ENCODE results near the gene CARD9.

CARD9 gene

DNA sequence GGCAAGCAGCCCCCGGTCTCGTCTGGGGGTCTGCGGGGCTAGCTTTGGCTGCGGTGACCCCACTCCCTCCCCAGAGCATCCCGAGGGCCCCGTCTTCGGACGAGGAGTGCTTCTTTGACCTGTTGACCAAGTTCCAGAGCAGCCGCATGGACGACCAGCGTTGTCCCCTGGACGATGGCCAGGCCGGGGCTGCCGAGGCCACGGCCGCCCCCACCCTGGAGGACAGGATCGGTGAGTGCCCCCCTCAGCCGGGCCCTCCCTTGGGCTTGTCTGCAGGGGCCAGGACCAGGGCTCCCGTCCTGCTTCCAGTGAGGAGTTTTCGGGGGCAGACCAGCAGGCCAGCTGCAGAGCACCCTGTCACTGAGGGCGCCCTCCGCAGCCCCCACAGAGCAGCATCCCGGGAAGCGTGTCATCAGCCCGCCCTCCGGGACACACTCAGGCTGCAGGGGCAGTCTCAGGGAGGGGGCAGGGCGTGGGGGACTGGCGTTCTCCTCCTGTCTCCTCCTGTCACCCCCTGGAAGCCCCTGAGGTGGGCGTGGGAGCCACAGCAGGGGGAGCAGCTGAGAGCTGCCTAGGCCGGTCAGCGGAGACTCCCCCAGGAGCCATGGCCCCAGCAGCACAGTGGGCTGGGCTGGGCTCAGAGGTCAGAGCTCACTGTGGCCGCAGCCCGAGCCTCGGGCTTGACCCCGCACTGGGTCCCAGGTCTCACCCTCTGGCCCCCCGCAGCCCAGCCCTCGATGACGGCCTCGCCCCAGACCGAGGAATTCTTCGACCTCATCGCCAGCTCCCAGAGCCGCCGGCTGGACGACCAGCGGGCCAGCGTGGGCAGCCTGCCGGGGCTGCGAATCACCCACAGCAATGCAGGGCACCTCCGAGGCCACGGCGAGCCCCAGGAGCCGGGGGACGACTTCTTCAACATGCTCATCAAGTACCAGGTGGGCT is 17.6 kb downstream of the CARD9 start:
- Histone ChIP-seq H3K79me2 (ENCODE audit: control insufficient read depth, low read length) (no peaks in the 10 kb centered on the region), H3F3A (ENCODE audit: control insufficient read depth, insufficient read depth) (no peaks in the 10 kb centered on the region)
- TF ChIP-seq EZH2phosphoT487 (IDR thresholded peaks at IDR 0.05; ENCODE audit: borderline replicate concordance, low read length): no peak
- TF ChIP-seq, protein P1, sequence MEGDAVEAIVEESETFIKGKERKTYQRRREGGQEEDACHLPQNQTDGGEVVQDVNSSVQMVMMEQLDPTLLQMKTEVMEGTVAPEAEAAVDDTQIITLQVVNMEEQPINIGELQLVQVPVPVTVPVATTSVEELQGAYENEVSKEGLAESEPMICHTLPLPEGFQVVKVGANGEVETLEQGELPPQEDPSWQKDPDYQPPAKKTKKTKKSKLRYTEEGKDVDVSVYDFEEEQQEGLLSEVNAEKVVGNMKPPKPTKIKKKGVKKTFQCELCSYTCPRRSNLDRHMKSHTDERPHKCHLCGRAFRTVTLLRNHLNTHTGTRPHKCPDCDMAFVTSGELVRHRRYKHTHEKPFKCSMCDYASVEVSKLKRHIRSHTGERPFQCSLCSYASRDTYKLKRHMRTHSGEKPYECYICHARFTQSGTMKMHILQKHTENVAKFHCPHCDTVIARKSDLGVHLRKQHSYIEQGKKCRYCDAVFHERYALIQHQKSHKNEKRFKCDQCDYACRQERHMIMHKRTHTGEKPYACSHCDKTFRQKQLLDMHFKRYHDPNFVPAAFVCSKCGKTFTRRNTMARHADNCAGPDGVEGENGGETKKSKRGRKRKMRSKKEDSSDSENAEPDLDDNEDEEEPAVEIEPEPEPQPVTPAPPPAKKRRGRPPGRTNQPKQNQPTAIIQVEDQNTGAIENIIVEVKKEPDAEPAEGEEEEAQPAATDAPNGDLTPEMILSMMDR (IDR thresholded peaks at IDR 0.05; ENCODE audit: low read depth, low read length, poor library complexity, severe bottlenecking): no peak

DNA sequence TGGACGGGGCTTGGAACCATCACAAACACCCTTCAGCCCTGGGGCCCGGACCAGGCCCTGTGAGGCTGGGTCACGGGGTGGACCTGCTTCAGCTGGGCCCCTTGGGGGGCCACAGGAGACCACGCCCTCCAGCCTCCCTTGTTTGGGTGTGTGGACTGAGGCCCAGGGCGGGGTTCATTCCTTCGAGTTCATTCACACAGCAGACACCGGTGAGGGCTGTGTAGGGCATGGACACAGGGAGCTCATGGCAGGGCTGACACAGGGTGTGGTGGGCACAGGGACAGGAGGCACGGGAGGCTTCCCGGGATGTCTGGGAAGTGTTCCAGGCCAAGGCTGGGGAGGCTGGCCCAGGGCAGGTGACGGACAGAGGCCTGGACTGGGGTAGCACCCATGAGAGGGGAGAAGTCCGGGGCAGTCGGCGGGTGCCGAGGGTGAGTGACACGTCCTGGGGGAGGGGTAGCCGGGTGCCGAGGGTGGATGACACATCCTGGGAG is 18.8 kb downstream of the CARD9 start:
- Histone ChIP-seq H3K27ac (ENCODE audit: low read depth, low read length) (no peak overlapping the region), H4K20me1 (ENCODE audit: control insufficient read depth, insufficient read depth, low read depth, low read length) (no peaks in the 10 kb centered on the region)

More for the DNA sequence above, 17.6 kb downstream of the CARD9 start:
- no peaks in the 10 kb centered on the region for H3K9me2 ChIP-seq (replicated peaks; ENCODE audit: control insufficient read depth, low read length)
- H3K4me2 ChIP-seq (ENCODE audit: low read length): no peak overlapping the region
- no peak overlapping the region for H3K4me3 ChIP-seq (ENCODE audit: low read length)
- no peaks in the 10 kb centered on the region for H3K9me3 ChIP-seq (ENCODE audit: control insufficient read depth, insufficient read depth, low read length)
- no peak overlapping the region for H3K27ac ChIP-seq (ENCODE audit: low read depth, low read length)
- no peaks in the 10 kb centered on the region for H3K36me3 ChIP-seq (ENCODE audit: control insufficient read depth, low read length)
- H3K27me3 ChIP-seq (ENCODE audit: control insufficient read depth, low read length): peaks cover 23% of the 10 kb centered on the region
- no peaks in the 10 kb centered on the region for H3K4me1 ChIP-seq (ENCODE audit: control insufficient read depth, low read length)
- no peaks in the 10 kb centered on the region for H4K20me1 ChIP-seq (ENCODE audit: control insufficient read depth, insufficient read depth, low read depth, low read length)

DNA sequence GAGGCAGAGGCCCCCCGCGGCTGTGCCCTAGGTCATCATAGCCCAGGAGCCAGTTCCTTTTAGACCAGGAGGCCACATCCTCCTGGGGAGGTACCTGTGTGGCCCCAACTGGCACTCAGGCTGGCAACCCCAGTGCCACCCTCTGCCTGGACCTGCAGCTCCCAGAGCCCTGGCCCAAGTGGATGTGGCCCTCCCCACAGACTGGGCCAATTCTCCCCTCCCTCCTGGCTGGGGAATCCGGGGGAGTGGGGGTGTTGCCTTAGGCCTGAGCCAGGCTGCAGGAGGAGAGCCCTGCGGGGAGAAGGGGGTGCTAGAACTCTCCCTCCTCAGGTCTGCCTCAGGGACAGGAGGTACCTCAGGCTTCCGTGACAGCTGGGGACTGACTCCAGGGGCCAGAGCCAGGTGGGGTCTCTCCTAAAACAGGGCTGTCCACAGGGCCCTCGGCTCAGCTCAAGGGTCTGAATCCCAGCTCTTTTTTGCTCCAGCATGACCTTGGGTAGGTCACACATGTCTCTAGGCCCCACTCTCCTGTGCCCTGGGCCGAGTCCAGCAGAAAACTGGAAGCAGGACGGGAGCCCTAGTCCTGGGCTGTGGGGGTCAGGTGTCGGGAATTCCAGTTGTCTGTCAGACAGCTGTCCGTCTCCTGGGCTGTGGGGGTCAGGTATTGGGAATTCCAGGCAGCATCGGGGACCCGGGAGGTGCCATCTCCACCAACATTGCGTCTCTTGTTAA is 19.5 kb downstream of the CARD9 start:
- Histone ChIP-seq H3K9me3 (ENCODE audit: control insufficient read depth, insufficient read depth, low read length) (no peaks in the 10 kb centered on the region), H3K27ac (ENCODE audit: low read depth, low read length) (no peak overlapping the region), H3K4me2 (ENCODE audit: low read length) (no peak overlapping the region), H3F3A (ENCODE audit: control insufficient read depth, insufficient read depth) (no peaks in the 10 kb centered on the region), H3K27me3 (ENCODE audit: control insufficient read depth, low read length) (peaks cover 23% of the 10 kb centered on the region), H3K79me2 (ENCODE audit: control insufficient read depth, low read length) (no peaks in the 10 kb centered on the region), H3K9me2 (replicated peaks; ENCODE audit: control insufficient read depth, low read length) (no peaks in the 10 kb centered on the region), H3K4me3 (ENCODE audit: low read length) (no peak overlapping the region), H3K36me3 (ENCODE audit: control insufficient read depth, low read length) (no peaks in the 10 kb centered on the region), H3K4me1 (ENCODE audit: control insufficient read depth, low read length) (no peaks in the 10 kb centered on the region), H4K20me1 (ENCODE audit: control insufficient read depth, insufficient read depth, low read depth, low read length) (no peaks in the 10 kb centered on the region)
- TF ChIP-seq EZH2phosphoT487 (IDR thresholded peaks at IDR 0.05; ENCODE audit: borderline replicate concordance, low read length): no peak

More for the DNA sequence above, 18.8 kb downstream of the CARD9 start:
- Histone ChIP-seq H3K27me3 (ENCODE audit: control insufficient read depth, low read length) (peaks cover 23% of the 10 kb centered on the region), H3K4me2 (ENCODE audit: low read length) (no peak overlapping the region), H3K4me1 (ENCODE audit: control insufficient read depth, low read length) (no peaks in the 10 kb centered on the region), H3K9me3 (ENCODE audit: control insufficient read depth, insufficient read depth, low read length) (no peaks in the 10 kb centered on the region), H3K4me3 (ENCODE audit: low read length) (no peak overlapping the region), H3K36me3 (ENCODE audit: control insufficient read depth, low read length) (no peaks in the 10 kb centered on the region), H3F3A (ENCODE audit: control insufficient read depth, insufficient read depth) (no peaks in the 10 kb centered on the region), H3K9me2 (replicated peaks; ENCODE audit: control insufficient read depth, low read length) (no peaks in the 10 kb centered on the region), H3K79me2 (ENCODE audit: control insufficient read depth, low read length) (no peaks in the 10 kb centered on the region)
- no peak for TF ChIP-seq EZH2phosphoT487 (IDR thresholded peaks at IDR 0.05; ENCODE audit: borderline replicate concordance, low read length)
- TF ChIP-seq, protein P1 (IDR thresholded peaks at IDR 0.05; ENCODE audit: low read depth, low read length, poor library complexity, severe bottlenecking): no peak

Data from DOHH2 (cell line).